Measurements from ENCODE around the gene FRMPD2. TPM values are rescaled to one million over a fixed set of nuclear protein-coding genes. Genes with fewer than 3 reads are reported as not detected.
A peak's percentile ranks its signal among the peaks of the same experiment; 100 is the strongest.
"Not testable (repeated sequence)": the region's sequence is repeated elsewhere in the genome, so short reads cannot be mapped to it uniquely, and the experiment has no call there.

Gene FRMPD2
- total and polyA plus RNA-seq, 3 experiments from 2014 or later, result not detected

- Histone ChIP-seq H3K4me1 (ENCODE audit: insufficient read depth, low read length) (no peaks in the 10 kb centered on the region), H3K36me3 (ENCODE audit: insufficient read depth, low read length) (no peaks in the 10 kb centered on the region), H3K27me3 (ENCODE audit: insufficient read depth, low read length, poor library complexity, severe bottlenecking) (no peaks in the 10 kb centered on the region), H3K4me3 (ENCODE audit: low read length) (no peak overlapping the region), H3K27ac (ENCODE audit: low read depth, low read length) (no peak overlapping the region), H3K9me3 (ENCODE audit: low read length) (no peaks in the 10 kb centered on the region)
- Mint-ChIP-seq H3K9me3 (peaks cover 0 to 7% (median 3%) of the 10 kb centered on the region in 5 donors), H3K4me1 (peaks cover 5 to 13% (median 8%) of the 10 kb centered on the region in 3 donors), H3K27ac (peak overlapping the region in 1 of 8 donors; percentile 64), H3K36me3 (peaks cover 0 to 2% (median 0%) of the 10 kb centered on the region in 3 donors), H3K4me3 (no peak overlapping the region), H3K27me3 (peaks cover 17 to 49% of the 10 kb centered on the region in 2 donors)
- CTCF ChIA-PET, result interaction anchor here (0.8 kb wide), 1 partner anchor 13 kb away, joined by 3 read pairs; the partner anchor contains the start of gene FRMPD2
- no peak for DNase-seq
- POLR2A ChIA-PET, result no interaction called here
Measured at GRCh38 chr10:48287417-48288391, 13.2 kb upstream of the FRMPD2 start.

DNA sequence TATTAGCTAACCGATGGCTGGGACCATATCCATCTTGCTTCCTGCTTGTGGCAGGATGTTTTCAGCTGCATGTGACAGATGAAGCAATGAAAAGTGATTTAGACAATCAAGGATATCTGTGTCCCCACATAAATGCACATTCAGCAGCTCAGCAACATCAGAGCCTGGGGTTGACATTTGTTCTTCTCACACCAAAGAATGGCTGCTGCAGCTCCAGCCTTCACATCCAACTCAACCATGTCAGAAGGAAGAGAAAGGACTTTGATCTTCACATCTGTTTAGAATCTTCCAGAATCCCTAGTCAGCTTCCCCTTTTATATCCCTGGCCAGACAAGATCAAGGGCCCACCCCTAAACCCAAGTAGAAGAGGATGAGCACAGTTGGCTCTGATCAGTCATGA is 11.9 kb upstream of the FRMPD2 start:
- H3K4me1 ChIP-seq (ENCODE audit: insufficient read depth, low read length), result no peaks in the 10 kb centered on the region
- H3K27me3 ChIP-seq (ENCODE audit: insufficient read depth, low read length, poor library complexity, severe bottlenecking), result no peaks in the 10 kb centered on the region
- Mint-ChIP-seq H3K4me1 (peaks cover 5 to 13% (median 8%) of the 10 kb centered on the region in 3 donors), H3K27ac (no peak overlapping the region), H3K9me3 (peaks cover under 1 to 14% (median 8%) of the 10 kb centered on the region in 5 donors), H3K4me3 (no peak overlapping the region), H3K27me3 (peaks cover 14 to 52% of the 10 kb centered on the region in 2 donors), H3K36me3 (peaks cover 0 to 4% (median 0%) of the 10 kb centered on the region in 3 donors)
- H3K4me3 ChIP-seq (ENCODE audit: low read length), result no peak overlapping the region
- H3K36me3 ChIP-seq (ENCODE audit: insufficient read depth, low read length), result no peaks in the 10 kb centered on the region
- POLR2A ChIA-PET, result no interaction called here
- H3K9me3 ChIP-seq (ENCODE audit: low read length), result no peaks in the 10 kb centered on the region
- H3K27ac ChIP-seq (ENCODE audit: low read depth, low read length), result no peak overlapping the region
- CTCF ChIA-PET, result no interaction called here
- DNase-seq, result no peak

- H3K4me1 Mint-ChIP-seq, result peaks cover 5 to 13% (median 8%) of the 10 kb centered on the region in 3 donors
- Histone ChIP-seq H3K9me3 (ENCODE audit: low read length) (no peaks in the 10 kb centered on the region), H3K36me3 (ENCODE audit: insufficient read depth, low read length) (no peaks in the 10 kb centered on the region), H3K4me1 (ENCODE audit: insufficient read depth, low read length) (no peaks in the 10 kb centered on the region), H3K27me3 (ENCODE audit: insufficient read depth, low read length, poor library complexity, severe bottlenecking) (no peaks in the 10 kb centered on the region), H3K27ac (ENCODE audit: low read depth, low read length) (no peak overlapping the region), H3K4me3 (ENCODE audit: low read length) (no peak overlapping the region)
- ChIA-PET CTCF (no interaction called here), POLR2A (no interaction called here)
- H3K27me3 Mint-ChIP-seq, result peaks cover 12 to 55% of the 10 kb centered on the region in 2 donors
- peaks cover 0 to 7% (median 0%) of the 10 kb centered on the region in 3 donors for H3K36me3 Mint-ChIP-seq
- no peak overlapping the region for H3K27ac Mint-ChIP-seq
- no peak overlapping the region for H3K4me3 Mint-ChIP-seq
- DNase-seq, result no peak
- peaks cover 4 to 17% (median 13%) of the 10 kb centered on the region in 5 donors for H3K9me3 Mint-ChIP-seq
Measured at GRCh38 chr10:48285710-48286109, 11.2 kb upstream of the FRMPD2 start.

DNA sequence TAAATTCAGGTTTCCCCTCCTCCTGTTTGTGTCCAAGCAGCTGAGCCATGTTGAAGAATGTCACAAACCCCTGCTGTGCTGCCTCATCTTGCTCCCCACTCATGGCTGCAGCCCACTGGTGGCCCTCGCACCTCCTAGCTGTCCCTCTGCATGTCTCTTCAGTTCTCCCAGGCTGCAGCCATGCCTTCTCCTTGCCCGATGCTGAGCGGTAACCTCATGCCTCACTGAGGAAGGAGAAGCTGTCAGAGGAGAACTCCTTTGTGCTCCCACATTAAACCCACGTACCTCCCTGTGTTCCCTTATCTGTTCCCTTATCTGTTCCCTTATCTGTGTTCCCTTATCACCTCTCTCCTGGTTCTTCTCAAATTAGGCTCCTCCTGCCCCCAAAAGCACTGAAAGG is 10.3 kb upstream of the FRMPD2 start:
- peaks cover 4 to 10% (median 4%) of the 10 kb centered on the region in 3 donors for H3K4me1 Mint-ChIP-seq
- H3K27me3 Mint-ChIP-seq, result peaks cover 12 to 53% of the 10 kb centered on the region in 2 donors
- Histone ChIP-seq H3K36me3 (ENCODE audit: insufficient read depth, low read length) (no peaks in the 10 kb centered on the region), H3K27me3 (ENCODE audit: insufficient read depth, low read length, poor library complexity, severe bottlenecking) (no peaks in the 10 kb centered on the region), H3K9me3 (ENCODE audit: low read length) (no peaks in the 10 kb centered on the region), H3K27ac (ENCODE audit: low read depth, low read length) (no peak overlapping the region), H3K4me1 (ENCODE audit: insufficient read depth, low read length) (no peaks in the 10 kb centered on the region), H3K4me3 (ENCODE audit: low read length) (no peak overlapping the region)
- H3K9me3 Mint-ChIP-seq, result peaks cover 4 to 17% (median 13%) of the 10 kb centered on the region in 5 donors
- POLR2A ChIA-PET, result no interaction called here
- H3K36me3 Mint-ChIP-seq, result peaks cover 0 to 7% (median 0%) of the 10 kb centered on the region in 3 donors
- no peak for DNase-seq
- H3K27ac Mint-ChIP-seq, result no peak overlapping the region
- H3K4me3 Mint-ChIP-seq, result no peak overlapping the region
- CTCF ChIA-PET, result no interaction called here

GRCh38 chr10:48284002-48284546 is 9.6 kb upstream of the FRMPD2 start:
- H3K9me3 Mint-ChIP-seq, result peaks cover 4 to 18% (median 13%) of the 10 kb centered on the region in 5 donors
- no peak overlapping the region for H3K27ac ChIP-seq (ENCODE audit: low read depth, low read length)
- no peak for DNase-seq
- no peaks in the 10 kb centered on the region for H3K9me3 ChIP-seq (ENCODE audit: low read length)
- H3K27ac Mint-ChIP-seq, result no peak overlapping the region
- no peak overlapping the region for H3K4me3 Mint-ChIP-seq
- H3K4me1 ChIP-seq (ENCODE audit: insufficient read depth, low read length), result no peaks in the 10 kb centered on the region
- peaks cover 11 to 58% of the 10 kb centered on the region in 2 donors for H3K27me3 Mint-ChIP-seq
- POLR2A ChIA-PET, result no interaction called here
- H3K36me3 Mint-ChIP-seq, result peaks cover 0 to 7% (median 0%) of the 10 kb centered on the region in 3 donors
- H3K4me3 ChIP-seq (ENCODE audit: low read length), result no peak overlapping the region
- no peaks in the 10 kb centered on the region for H3K36me3 ChIP-seq (ENCODE audit: insufficient read depth, low read length)
- CTCF ChIA-PET, result no interaction called here
- no peaks in the 10 kb centered on the region for H3K27me3 ChIP-seq (ENCODE audit: insufficient read depth, low read length, poor library complexity, severe bottlenecking)
- peaks cover 0 to 6% (median 0%) of the 10 kb centered on the region in 3 donors for H3K4me1 Mint-ChIP-seq

- no peak overlapping the region for H3K4me3 Mint-ChIP-seq
- no peak for DNase-seq
- ChIA-PET CTCF (no interaction called here), POLR2A (no interaction called here)
- H3K27ac ChIP-seq (ENCODE audit: low read depth, low read length), result no peak overlapping the region
- H3K9me3 Mint-ChIP-seq, result peaks cover 4 to 20% (median 13%) of the 10 kb centered on the region in 5 donors
- H3K27me3 ChIP-seq (ENCODE audit: insufficient read depth, low read length, poor library complexity, severe bottlenecking), result no peaks in the 10 kb centered on the region
- H3K9me3 ChIP-seq (ENCODE audit: low read length), result no peaks in the 10 kb centered on the region
- H3K4me1 ChIP-seq (ENCODE audit: insufficient read depth, low read length), result no peaks in the 10 kb centered on the region
- H3K27me3 Mint-ChIP-seq, result peaks cover 11 to 67% of the 10 kb centered on the region in 2 donors
- no peaks in the 10 kb centered on the region for H3K36me3 ChIP-seq (ENCODE audit: insufficient read depth, low read length)
- no peak overlapping the region for H3K4me3 ChIP-seq (ENCODE audit: low read length)
- H3K36me3 Mint-ChIP-seq, result peaks cover 0 to 7% (median 0%) of the 10 kb centered on the region in 3 donors
- H3K27ac Mint-ChIP-seq, result no peak overlapping the region
- H3K4me1 Mint-ChIP-seq, result no peaks in the 10 kb centered on the region
Measured at GRCh38 chr10:48282829-48283228, 8.3 kb upstream of the FRMPD2 start.

GRCh38 chr10:48281697-48282096 is 7.2 kb upstream of the FRMPD2 start:
- DNase-seq; H3K27ac Mint-ChIP-seq; H3K4me1 Mint-ChIP-seq; H3K4me3 Mint-ChIP-seq; H3K4me3 ChIP-seq (ENCODE audit: low read length); H3K36me3 Mint-ChIP-seq; H3K27me3 ChIP-seq (ENCODE audit: insufficient read depth, low read length, poor library complexity, severe bottlenecking); H3K9me3 ChIP-seq (ENCODE audit: low read length); H3K27ac ChIP-seq (ENCODE audit: low read depth, low read length); CTCF ChIA-PET; H3K4me1 ChIP-seq (ENCODE audit: insufficient read depth, low read length); H3K36me3 ChIP-seq (ENCODE audit: insufficient read depth, low read length); POLR2A ChIA-PET: not testable (repeated sequence)
- Mint-ChIP-seq H3K9me3 (peaks cover 4 to 21% (median 13%) of the 10 kb centered on the region in 5 donors), H3K27me3 (peaks cover 11 to 69% of the 10 kb centered on the region in 2 donors)

- Histone ChIP-seq H3K9me3 (ENCODE audit: low read length) (no peaks in the 10 kb centered on the region), H3K27me3 (ENCODE audit: insufficient read depth, low read length, poor library complexity, severe bottlenecking) (no peaks in the 10 kb centered on the region), H3K4me3 (ENCODE audit: low read length) (no peak overlapping the region), H3K36me3 (ENCODE audit: insufficient read depth, low read length) (no peaks in the 10 kb centered on the region), H3K4me1 (ENCODE audit: insufficient read depth, low read length) (no peaks in the 10 kb centered on the region), H3K27ac (ENCODE audit: low read depth, low read length) (no peak overlapping the region)
- peaks cover 0 to 7% (median 0%) of the 10 kb centered on the region in 3 donors for H3K36me3 Mint-ChIP-seq
- POLR2A ChIA-PET, result no interaction called here
- CTCF ChIA-PET, result no interaction called here
- H3K27me3 Mint-ChIP-seq, result peaks cover 0 to 44% of the 10 kb centered on the region in 2 donors
- H3K4me1 Mint-ChIP-seq, result no peaks in the 10 kb centered on the region
- no peak for DNase-seq
- peaks cover 4 to 16% (median 10%) of the 10 kb centered on the region in 5 donors for H3K9me3 Mint-ChIP-seq
- H3K4me3 Mint-ChIP-seq, result no peak overlapping the region
- H3K27ac Mint-ChIP-seq, result no peak overlapping the region
Measured at GRCh38 chr10:48279081-48279751, 4.7 kb upstream of the FRMPD2 start.
